ENCODE results near the gene COL4A1. TPM values are rescaled to one million over a fixed set of nuclear protein-coding genes. Genes with fewer than 3 reads are reported as not detected.

COL4A1 gene
- polyA plus RNA-seq, 1 donor = 146 TPM

DNA sequence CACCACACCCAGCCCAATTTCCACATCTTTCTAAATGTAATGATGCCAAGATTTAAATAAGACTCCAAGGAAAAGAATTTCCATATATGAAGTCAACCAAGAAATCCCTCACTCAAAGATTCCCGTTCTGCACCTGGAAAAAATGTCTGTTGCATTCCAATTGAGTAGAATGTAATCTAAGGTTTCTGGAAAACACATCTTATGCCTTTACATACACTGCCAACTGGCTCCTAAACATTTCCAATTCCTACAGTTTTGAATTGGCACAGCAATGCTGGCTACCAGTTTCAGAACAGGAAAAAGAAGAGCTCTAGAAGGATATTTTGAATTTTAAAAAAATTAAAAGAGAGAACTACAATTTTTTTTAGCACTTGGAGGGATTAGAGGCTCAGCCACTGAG lies 43.1 kb upstream of the COL4A1 start:
- no CpG with 5 or more reads among the region's 1 CpG for WGBS (ENCODE audit: insufficient coverage, low lambda C conversion rate)
- DNase-seq = no peak
- no peaks in the 10 kb centered on the region for H3K27me3 ChIP-seq (ENCODE audit: control insufficient read depth, insufficient read depth, low read length)
- no peak overlapping the region for H3K4me3 ChIP-seq (ENCODE audit: low read length)
- H3K4me1 ChIP-seq (ENCODE audit: control insufficient read depth, insufficient read depth, low read length) = peaks cover 17% of the 10 kb centered on the region
- H3K9me3 ChIP-seq (ENCODE audit: control insufficient read depth, low read depth, low read length) = no peaks in the 10 kb centered on the region
- no peak overlapping the region for H3K27ac ChIP-seq (ENCODE audit: low read length)
- no peaks in the 10 kb centered on the region for H3K36me3 ChIP-seq (ENCODE audit: control insufficient read depth, insufficient read depth, low read length)

- peaks cover 11% of the 10 kb centered on the region for H3K4me1 ChIP-seq (ENCODE audit: control insufficient read depth, insufficient read depth, low read length)
- no peak overlapping the region for H3K27ac ChIP-seq (ENCODE audit: low read length)
- no CpG with 5 or more reads among the region's 5 CpGs for WGBS (ENCODE audit: insufficient coverage, low lambda C conversion rate)
- no peak overlapping the region for H3K4me3 ChIP-seq (ENCODE audit: low read length)
- DNase-seq = no peak
- H3K9me3 ChIP-seq (ENCODE audit: control insufficient read depth, low read depth, low read length) = no peaks in the 10 kb centered on the region
- H3K36me3 ChIP-seq (ENCODE audit: control insufficient read depth, insufficient read depth, low read length) = no peaks in the 10 kb centered on the region
- H3K27me3 ChIP-seq (ENCODE audit: control insufficient read depth, insufficient read depth, low read length) = no peaks in the 10 kb centered on the region
Measured at GRCh38 chr13:110349239-110349638, 42.3 kb upstream of the COL4A1 start.

DNA sequence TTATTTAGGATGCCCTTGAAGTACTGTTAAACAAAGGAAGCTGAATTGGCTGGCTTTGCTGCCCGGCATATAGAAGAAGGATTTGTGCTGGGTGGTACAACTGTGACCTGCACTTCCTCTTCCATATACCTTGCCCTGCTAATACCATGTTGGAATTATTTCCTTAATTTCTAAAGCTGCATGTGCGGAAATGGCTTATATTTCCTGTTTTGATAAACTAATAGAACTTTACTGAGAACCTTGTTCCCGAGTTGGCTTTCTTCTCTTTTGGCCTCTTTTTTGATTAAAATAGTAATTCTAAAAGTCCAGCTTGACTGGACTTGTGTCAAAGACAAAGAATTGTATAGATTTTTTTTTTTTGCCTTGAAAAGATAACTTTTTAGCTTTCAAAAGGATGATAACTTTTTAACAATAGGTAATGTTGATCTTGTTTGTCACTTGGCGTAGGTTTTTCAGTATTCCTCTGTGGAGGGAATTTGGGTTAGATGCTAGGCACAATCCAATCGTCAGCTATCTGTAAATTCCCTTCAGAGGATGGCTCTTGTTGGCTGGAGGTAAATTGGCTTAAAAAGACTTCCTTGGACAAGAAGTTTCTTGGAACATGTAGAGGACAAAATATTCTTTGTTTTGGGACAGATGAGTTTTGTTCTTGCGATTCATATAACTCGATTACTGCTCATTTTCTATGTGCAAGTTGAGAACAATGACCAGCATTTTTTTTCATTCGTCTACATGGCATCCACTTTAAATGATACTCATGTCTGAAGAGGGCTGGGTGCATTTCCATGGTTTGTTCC lies 41.5 kb upstream of the COL4A1 start:
- Histone ChIP-seq H3K27me3 (ENCODE audit: control insufficient read depth, insufficient read depth, low read length) (no peaks in the 10 kb centered on the region), H3K4me3 (ENCODE audit: low read length) (no peak overlapping the region), H3K27ac (ENCODE audit: low read length) (no peak overlapping the region), H3K4me1 (ENCODE audit: control insufficient read depth, insufficient read depth, low read length) (peaks cover 9% of the 10 kb centered on the region), H3K9me3 (ENCODE audit: control insufficient read depth, low read depth, low read length) (no peaks in the 10 kb centered on the region), H3K36me3 (ENCODE audit: control insufficient read depth, insufficient read depth, low read length) (no peaks in the 10 kb centered on the region)
- 95% methylated on average over 3 of the region's 8 CpGs for WGBS (ENCODE audit: insufficient coverage, low lambda C conversion rate)
- DNase-seq = no peak

- no CpG with 5 or more reads among the region's 18 CpGs for WGBS (ENCODE audit: insufficient coverage, low lambda C conversion rate)
- no peak overlapping the region for H3K27ac ChIP-seq (ENCODE audit: low read length)
- H3K4me1 ChIP-seq (ENCODE audit: control insufficient read depth, insufficient read depth, low read length) = peaks cover 9% of the 10 kb centered on the region
- no peaks in the 10 kb centered on the region for H3K36me3 ChIP-seq (ENCODE audit: control insufficient read depth, insufficient read depth, low read length)
- H3K27me3 ChIP-seq (ENCODE audit: control insufficient read depth, insufficient read depth, low read length) = no peaks in the 10 kb centered on the region
- no peak for DNase-seq
- H3K9me3 ChIP-seq (ENCODE audit: control insufficient read depth, low read depth, low read length) = no peaks in the 10 kb centered on the region
- no peak overlapping the region for H3K4me3 ChIP-seq (ENCODE audit: low read length)
Measured at GRCh38 chr13:110347535-110348308, 40.8 kb upstream of the COL4A1 start.

GRCh38 chr13:110347088-110347487 lies 40.1 kb upstream of the COL4A1 start:
- Histone ChIP-seq H3K36me3 (ENCODE audit: control insufficient read depth, insufficient read depth, low read length) (no peaks in the 10 kb centered on the region), H3K27me3 (ENCODE audit: control insufficient read depth, insufficient read depth, low read length) (no peaks in the 10 kb centered on the region), H3K9me3 (ENCODE audit: control insufficient read depth, low read depth, low read length) (no peaks in the 10 kb centered on the region), H3K27ac (ENCODE audit: low read length) (no peak overlapping the region), H3K4me1 (ENCODE audit: control insufficient read depth, insufficient read depth, low read length) (peaks cover 9% of the 10 kb centered on the region), H3K4me3 (ENCODE audit: low read length) (no peak overlapping the region)
- no peak for DNase-seq
- no CpG with 5 or more reads among the region's 3 CpGs for WGBS (ENCODE audit: insufficient coverage, low lambda C conversion rate)

DNA sequence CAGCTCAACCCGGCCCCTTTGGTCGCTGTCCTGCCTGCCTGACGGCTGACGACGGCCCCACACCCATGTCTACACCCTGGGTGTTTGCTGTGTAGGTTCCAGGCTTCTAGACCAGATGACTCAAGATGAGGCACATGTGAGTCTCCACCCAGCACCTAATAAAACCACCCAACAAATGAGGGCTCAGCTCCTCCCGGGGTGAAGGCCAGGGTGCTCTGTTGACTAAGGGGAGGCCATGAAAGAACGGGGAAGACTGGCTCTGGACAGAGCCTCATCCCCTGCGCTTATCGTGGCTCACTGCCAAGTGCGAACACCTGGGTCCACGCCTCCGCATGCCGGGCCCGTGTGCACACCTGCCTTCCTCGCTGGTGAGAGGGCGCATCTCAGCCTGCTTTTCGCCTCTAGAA lies 39.7 kb upstream of the COL4A1 start:
- Histone ChIP-seq H3K9me3 (ENCODE audit: control insufficient read depth, low read depth, low read length) (no peaks in the 10 kb centered on the region), H3K27ac (ENCODE audit: low read length) (no peak overlapping the region), H3K4me1 (ENCODE audit: control insufficient read depth, insufficient read depth, low read length) (peaks cover 9% of the 10 kb centered on the region), H3K27me3 (ENCODE audit: control insufficient read depth, insufficient read depth, low read length) (no peaks in the 10 kb centered on the region), H3K36me3 (ENCODE audit: control insufficient read depth, insufficient read depth, low read length) (no peaks in the 10 kb centered on the region), H3K4me3 (ENCODE audit: low read length) (no peak overlapping the region)
- peak in 1 of 2 donors; percentile 61 for DNase-seq
- WGBS (ENCODE audit: insufficient coverage, low lambda C conversion rate) = no CpG with 5 or more reads among the region's 17 CpGs

DNA sequence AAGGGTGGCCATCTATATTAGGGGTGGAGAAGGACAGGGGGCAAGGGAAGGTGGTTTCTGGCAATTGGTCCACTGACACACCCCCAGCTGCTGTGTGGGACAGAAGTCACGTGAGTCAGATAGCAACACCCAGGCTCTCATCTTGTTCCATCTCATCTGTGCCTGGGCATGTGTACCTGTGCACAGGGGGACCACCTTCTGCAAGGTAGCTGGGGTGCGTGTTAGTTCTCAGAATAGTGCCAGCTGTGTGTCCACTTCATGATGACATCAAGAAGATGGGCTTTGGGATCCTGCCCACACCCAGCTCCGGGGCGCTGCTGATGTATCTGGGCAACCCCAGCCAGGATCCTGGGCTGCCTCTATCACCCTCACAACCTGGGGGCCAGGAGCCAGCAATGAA lies 38.7 kb upstream of the COL4A1 start:
- no peaks in the 10 kb centered on the region for H3K27me3 ChIP-seq (ENCODE audit: control insufficient read depth, insufficient read depth, low read length)
- no peak overlapping the region for H3K27ac ChIP-seq (ENCODE audit: low read length)
- no peaks in the 10 kb centered on the region for H3K9me3 ChIP-seq (ENCODE audit: control insufficient read depth, low read depth, low read length)
- no CpG with 5 or more reads among the region's 4 CpGs for WGBS (ENCODE audit: insufficient coverage, low lambda C conversion rate)
- peaks cover 11% of the 10 kb centered on the region for H3K4me1 ChIP-seq (ENCODE audit: control insufficient read depth, insufficient read depth, low read length)
- no peak for DNase-seq
- H3K36me3 ChIP-seq (ENCODE audit: control insufficient read depth, insufficient read depth, low read length) = no peaks in the 10 kb centered on the region
- no peak overlapping the region for H3K4me3 ChIP-seq (ENCODE audit: low read length)

- Histone ChIP-seq H3K4me1 (ENCODE audit: control insufficient read depth, insufficient read depth, low read length) (peaks cover 15% of the 10 kb centered on the region), H3K27ac (ENCODE audit: low read length) (no peak overlapping the region)
- no CpG with 5 or more reads among the region's 7 CpGs for WGBS (ENCODE audit: insufficient coverage, low lambda C conversion rate)
Measured at GRCh38 chr13:110345266-110345665, 38.3 kb upstream of the COL4A1 start.

DNA sequence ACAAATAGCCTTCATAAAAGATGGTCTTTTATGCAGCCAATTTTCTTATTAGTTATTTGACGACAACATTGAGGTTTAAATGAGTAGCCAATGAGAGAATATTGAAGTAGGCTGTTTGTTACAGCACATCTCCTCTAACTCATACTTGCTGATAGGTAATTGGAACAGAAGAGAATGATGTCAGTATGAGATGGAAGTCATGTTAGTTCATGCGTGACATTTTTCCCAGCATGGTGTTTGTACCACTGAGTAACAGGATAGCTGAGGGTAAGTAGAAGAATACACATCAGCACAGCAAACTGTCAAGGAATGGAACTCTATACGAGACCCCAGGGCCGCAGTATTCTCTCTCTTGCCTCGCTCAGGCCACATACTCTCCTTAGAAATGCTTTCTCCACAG lies 37.4 kb upstream of the COL4A1 start:
- Histone ChIP-seq H3K27me3 (ENCODE audit: control insufficient read depth, insufficient read depth, low read length) (no peaks in the 10 kb centered on the region), H3K4me1 (ENCODE audit: control insufficient read depth, insufficient read depth, low read length) (peaks cover 16% of the 10 kb centered on the region), H3K36me3 (ENCODE audit: control insufficient read depth, insufficient read depth, low read length) (no peaks in the 10 kb centered on the region), H3K27ac (ENCODE audit: low read length) (no peak overlapping the region), H3K9me3 (ENCODE audit: control insufficient read depth, low read depth, low read length) (no peaks in the 10 kb centered on the region), H3K4me3 (ENCODE audit: low read length) (no peak overlapping the region)
- DNase-seq = no peak
- no CpG with 5 or more reads among the region's 5 CpGs for WGBS (ENCODE audit: insufficient coverage, low lambda C conversion rate)

More at GRCh38 chr13:110345266-110345665, 38.3 kb upstream of the COL4A1 start:
- no peak for DNase-seq
- Histone ChIP-seq H3K36me3 (ENCODE audit: control insufficient read depth, insufficient read depth, low read length) (no peaks in the 10 kb centered on the region), H3K4me3 (ENCODE audit: low read length) (no peak overlapping the region), H3K9me3 (ENCODE audit: control insufficient read depth, low read depth, low read length) (no peaks in the 10 kb centered on the region), H3K27me3 (ENCODE audit: control insufficient read depth, insufficient read depth, low read length) (no peaks in the 10 kb centered on the region)

DNA sequence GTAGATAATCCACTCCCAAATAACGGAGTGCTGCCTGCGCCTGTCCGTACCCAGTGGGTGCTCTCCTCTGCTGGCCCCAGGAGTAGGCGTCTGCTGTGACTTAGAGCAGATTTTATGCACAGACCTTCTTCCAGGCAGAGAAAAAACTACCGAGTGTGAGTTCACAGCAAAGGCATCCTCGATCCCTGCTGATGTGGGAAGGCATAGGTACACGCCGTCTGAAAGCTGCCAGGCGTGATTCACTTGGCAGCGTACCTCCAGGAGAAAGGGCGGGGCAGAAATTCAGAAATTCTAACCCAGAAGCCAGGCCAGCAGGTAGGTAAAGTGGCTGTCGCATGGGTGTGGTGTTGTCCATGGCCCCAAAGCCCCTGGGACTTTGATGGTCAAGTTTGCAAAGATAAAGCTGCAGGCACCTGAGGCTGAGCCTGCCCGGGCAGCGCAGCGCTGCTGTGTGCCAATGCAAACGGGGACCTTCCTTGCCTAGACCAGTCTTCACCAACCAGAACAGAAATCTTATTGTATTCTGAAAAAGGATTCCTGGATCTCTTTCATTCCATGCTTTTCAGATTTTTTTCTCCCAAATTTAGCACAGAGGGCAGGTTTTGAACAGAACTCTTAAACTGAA lies 36.4 kb upstream of the COL4A1 start:
- H3K27me3 ChIP-seq (ENCODE audit: control insufficient read depth, insufficient read depth, low read length) = no peaks in the 10 kb centered on the region
- no peak for DNase-seq
- no peaks in the 10 kb centered on the region for H3K9me3 ChIP-seq (ENCODE audit: control insufficient read depth, low read depth, low read length)
- no peak overlapping the region for H3K27ac ChIP-seq (ENCODE audit: low read length)
- no CpG with 5 or more reads among the region's 16 CpGs for WGBS (ENCODE audit: insufficient coverage, low lambda C conversion rate)
- no peak overlapping the region for H3K4me3 ChIP-seq (ENCODE audit: low read length)
- no peaks in the 10 kb centered on the region for H3K36me3 ChIP-seq (ENCODE audit: control insufficient read depth, insufficient read depth, low read length)
- H3K4me1 ChIP-seq (ENCODE audit: control insufficient read depth, insufficient read depth, low read length) = peaks cover 22% of the 10 kb centered on the region

Measured in large intestine (tissue), 3 donors.